GM10248 (cell line): ENCODE data around the gene NFIX.
A peak's percentile ranks its signal among the peaks of the same experiment; 100 is the strongest.

ENCODE experiments used
- CTCF ChIA-PET: fragments of 300-600 bp; sonication (Branson Sonifier 250); formaldehyde crosslinking; extraction: SDS; loops from one replicate; lab custom pipeline; 2021; ENCODE audit warnings: antibody characterized with exemption; lab: Yijun Ruan, JAX
- POLR2A ChIA-PET: fragments of 350-650 bp; sonication (Branson Sonifier 250); formaldehyde crosslinking; extraction: SDS; loops from one replicate; lab custom pipeline; 2020; ENCODE audit warnings: antibody characterized with exemption; lab: Yijun Ruan, JAX
- DNase-seq: peaks from one replicate; pipeline ENCODE4 v3.0.0; 2012; ENCODE audit errors: extremely low spot score
- TF ChIP-seq, protein P1 (sequence below): IDR thresholded peaks from 2 replicates; pipeline ENCODE4 v1.5.1; 2012; ENCODE audit warnings: mild to moderate bottlenecking, low read depth; ENCODE audit errors: extremely low read depth, missing control alignments, control extremely low read depth

NFIX gene

DNA sequence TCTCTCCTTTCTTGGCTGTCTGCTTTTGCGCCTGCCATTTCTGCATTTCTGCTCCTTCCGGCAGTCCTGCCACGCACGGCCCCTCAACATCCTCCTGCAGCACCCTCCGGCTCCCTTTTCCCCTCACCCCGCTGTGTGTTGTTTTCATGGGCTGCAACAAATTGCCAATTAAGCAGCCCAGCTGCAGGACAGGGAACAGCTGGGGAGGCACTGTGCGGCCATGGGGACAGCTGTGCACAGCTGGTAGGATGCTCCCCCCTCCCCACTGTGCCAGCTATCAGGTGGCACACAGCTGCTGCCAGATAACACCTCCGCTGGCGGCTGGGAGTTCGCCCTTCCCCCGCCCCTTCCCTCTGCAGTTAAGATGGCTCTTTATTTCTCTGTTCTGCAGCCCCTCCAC lies 82.0 kb downstream of the NFIX start:
- no peak for DNase-seq
- ChIA-PET CTCF (interaction anchor here (0.7 to 10.8 kb wide), 4 partner anchors 16 to 112 kb away, joined by 3 to 102 read pairs (median 7); no protein-coding TSS in a partner anchor), POLR2A (no interaction called here)
- TF ChIP-seq, protein P1, sequence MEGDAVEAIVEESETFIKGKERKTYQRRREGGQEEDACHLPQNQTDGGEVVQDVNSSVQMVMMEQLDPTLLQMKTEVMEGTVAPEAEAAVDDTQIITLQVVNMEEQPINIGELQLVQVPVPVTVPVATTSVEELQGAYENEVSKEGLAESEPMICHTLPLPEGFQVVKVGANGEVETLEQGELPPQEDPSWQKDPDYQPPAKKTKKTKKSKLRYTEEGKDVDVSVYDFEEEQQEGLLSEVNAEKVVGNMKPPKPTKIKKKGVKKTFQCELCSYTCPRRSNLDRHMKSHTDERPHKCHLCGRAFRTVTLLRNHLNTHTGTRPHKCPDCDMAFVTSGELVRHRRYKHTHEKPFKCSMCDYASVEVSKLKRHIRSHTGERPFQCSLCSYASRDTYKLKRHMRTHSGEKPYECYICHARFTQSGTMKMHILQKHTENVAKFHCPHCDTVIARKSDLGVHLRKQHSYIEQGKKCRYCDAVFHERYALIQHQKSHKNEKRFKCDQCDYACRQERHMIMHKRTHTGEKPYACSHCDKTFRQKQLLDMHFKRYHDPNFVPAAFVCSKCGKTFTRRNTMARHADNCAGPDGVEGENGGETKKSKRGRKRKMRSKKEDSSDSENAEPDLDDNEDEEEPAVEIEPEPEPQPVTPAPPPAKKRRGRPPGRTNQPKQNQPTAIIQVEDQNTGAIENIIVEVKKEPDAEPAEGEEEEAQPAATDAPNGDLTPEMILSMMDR = no peak

DNA sequence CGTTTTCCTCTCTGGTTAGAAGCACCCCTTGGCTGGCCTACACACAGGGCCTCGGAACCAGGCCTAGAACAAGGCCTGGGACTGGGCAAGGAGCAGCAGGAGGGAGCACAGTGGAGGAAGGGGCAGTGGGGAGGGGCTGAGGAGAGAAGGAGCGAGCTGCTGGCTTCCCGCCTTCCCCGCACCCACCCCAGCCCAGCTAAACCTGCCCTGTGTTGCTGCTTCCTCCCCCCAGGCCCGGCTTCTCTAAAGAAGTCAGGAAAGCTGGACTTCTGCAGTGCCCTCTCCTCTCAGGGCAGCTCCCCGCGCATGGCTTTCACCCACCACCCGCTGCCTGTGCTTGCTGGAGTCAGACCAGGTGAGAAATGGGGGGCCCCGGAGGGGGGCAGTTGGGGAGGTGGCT lies 83.1 kb downstream of the NFIX start:
- DNase-seq = no peak

DNA sequence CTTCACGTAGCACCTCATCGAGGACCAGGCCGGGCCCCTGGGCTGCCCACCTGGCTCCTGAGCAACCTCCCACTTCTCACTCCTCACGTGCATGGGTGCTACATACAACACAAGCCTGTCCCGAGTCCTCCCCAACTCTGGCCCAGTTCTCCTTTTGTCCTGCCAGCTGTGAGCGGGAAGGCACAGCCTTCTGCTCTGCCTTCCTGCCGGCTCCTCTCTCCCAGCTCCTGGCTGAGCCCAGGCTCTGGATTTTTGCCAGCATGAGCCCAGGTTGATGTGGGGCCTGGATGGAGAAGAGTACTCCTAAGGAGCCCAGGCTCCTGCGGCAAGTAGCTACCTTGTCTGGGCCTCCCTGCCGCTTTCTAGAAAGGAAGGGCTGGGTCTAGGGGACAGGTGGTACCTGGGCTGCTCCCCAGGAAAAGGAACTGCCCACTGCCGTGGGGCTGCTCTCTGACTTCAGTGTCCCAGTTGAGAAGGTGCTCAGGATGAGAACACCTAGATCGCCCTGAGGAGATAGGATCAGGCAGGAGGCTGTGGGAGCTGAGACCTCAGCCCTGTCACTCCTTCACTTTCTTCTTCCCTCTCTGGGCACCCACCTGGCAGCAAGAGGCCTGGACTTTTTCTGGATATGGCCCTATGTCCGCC lies 83.7 kb downstream of the NFIX start:
- POLR2A ChIA-PET = interaction anchor here (0.5 kb wide), 1 partner anchor 701 kb away, joined by 4 read pairs; no protein-coding TSS in a partner anchor
- TF ChIP-seq, protein P1 = no peak
- CTCF ChIA-PET = interaction anchor here (0.8 to 10.8 kb wide), 5 partner anchors 15 to 114 kb away, joined by 3 to 102 read pairs (median 5); no protein-coding TSS in a partner anchor
- no peak for DNase-seq

More for the DNA sequence above, 83.1 kb downstream of the NFIX start:
- TF ChIP-seq, protein P1 = no peak
- CTCF ChIA-PET = interaction anchor here (0.8 to 10.8 kb wide), 5 partner anchors 15 to 113 kb away, joined by 3 to 102 read pairs (median 8); no protein-coding TSS in a partner anchor
- POLR2A ChIA-PET = no interaction called here

DNA sequence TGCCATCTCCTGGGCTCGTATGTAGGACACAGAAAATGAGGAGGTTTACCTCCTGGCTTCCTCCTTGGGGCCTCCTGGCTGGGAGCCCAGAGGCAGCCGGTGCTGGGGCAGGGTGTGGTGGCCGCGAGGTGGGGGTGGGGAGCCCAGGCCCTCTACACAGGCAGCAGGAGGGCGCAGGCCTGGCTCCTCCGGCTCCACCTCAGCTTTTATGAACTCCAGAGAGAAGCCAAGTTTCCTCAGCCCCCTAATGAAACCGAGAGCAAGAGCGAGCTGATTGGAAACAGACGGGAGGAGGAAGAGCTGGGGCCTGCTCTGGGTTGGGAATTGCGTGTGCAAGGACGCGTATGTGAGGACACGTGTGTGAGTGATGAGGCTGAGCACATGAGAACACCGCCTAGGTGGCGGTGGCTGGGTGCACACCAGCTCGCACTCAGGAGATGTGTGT lies 84.3 kb downstream of the NFIX start:
- TF ChIP-seq, protein P1 = no peak
- ChIA-PET POLR2A (interaction anchor here (0.5 kb wide), 1 partner anchor 701 kb away, joined by 4 read pairs; no protein-coding TSS in a partner anchor), CTCF (interaction anchor here (1.1 to 10.8 kb wide), 4 partner anchors 11 to 114 kb away, joined by 3 to 102 read pairs (median 7); no protein-coding TSS in a partner anchor)
- no peak for DNase-seq

DNA sequence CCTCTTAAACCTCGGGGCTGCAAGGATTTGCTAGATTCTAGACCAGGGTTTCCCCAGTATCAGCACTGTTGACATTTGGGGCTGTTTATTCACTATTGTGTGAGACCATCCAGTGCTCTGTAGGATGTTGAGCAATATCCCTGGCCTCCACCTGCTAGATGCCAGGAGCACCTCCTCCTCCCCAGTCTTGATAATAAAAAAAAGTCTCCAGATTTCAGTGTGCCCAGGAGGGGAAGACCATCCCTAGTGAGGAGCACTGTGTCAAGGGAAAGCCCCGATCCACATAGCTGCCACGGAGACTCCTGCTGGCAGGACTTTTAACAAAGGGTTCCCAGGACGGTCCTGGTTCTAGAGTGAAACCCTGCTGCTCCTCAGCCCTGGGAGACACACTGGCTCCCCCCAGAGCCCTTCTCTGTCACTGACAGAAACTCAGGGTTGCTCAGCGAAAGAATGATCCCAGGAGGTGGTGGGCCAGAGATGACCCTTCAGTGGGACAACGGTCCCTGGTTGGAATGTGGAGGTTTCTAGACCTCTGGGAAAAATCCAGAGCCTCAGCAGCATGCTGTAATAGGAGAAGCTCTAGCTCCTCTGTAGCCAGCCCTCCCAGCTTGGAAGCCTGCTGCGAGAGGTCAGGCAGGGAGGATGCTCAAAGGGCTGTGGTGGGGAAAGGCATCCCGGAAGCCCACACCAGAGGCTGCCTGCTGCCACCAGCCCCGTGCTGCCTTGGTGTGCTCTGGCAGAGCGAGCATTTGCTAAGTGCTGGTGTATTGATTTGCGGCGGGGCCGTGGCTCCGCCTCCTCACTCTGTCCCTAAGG lies 87.1 kb downstream of the NFIX start:
- POLR2A ChIA-PET = no interaction called here
- CTCF ChIA-PET = interaction anchor here (1.4 to 6.6 kb wide), 5 partner anchors 12 to 118 kb away, joined by 3 to 52 read pairs (median 29); no protein-coding TSS in a partner anchor
- DNase-seq = no peak
- TF ChIP-seq, protein P1 = peak; percentile 7

DNA sequence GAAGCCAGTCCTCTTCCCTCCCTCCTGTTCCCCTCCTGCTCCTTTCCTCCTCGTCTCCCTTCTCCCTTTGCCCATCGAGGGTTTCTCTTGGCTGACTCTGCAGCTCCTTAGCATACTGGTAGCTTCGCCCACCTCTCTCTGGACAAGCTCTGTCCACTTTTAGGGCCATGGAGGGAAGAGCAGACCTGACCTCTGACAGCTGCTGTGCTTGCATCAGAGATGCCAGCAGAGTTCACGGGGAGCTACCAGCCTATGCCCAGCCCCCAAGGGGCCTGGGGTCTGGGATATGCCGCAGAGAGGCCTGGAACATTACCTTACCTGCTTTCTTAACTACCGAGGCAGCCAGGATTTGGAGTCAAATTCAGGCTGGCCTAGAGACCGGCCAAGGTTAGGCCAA lies 87.7 kb downstream of the NFIX start:
- ChIA-PET CTCF (interaction anchor here (1.4 to 6.6 kb wide), 5 partner anchors 11 to 118 kb away, joined by 3 to 52 read pairs (median 29); no protein-coding TSS in a partner anchor), POLR2A (no interaction called here)
- TF ChIP-seq, protein P1 = no peak
- DNase-seq = no peak
